OCI-LY1 (cell line): ENCODE measurements around the gene CSMD2.

Experiments
- CTCF ChIP-seq: fragments of 200-600 bp; sonication (generic), shearing (Covaris generic); IDR thresholded peaks from 2 replicates; pipeline ENCODE4 v1.5.1; 2017; ENCODE audit warnings: mild to moderate bottlenecking, antibody characterized with exemption, low read length, moderate library complexity, mixed read lengths
- EZH2 ChIP-seq: fragments of 200-600 bp; sonication (generic), shearing (Covaris generic); IDR thresholded peaks from 2 replicates; pipeline ENCODE4 v1.8.0; 2017; ENCODE audit warnings: borderline replicate concordance, mixed run types, mild to moderate bottlenecking, antibody characterized with exemption, low read length, moderate library complexity, mixed read lengths

GRCh38 chr1:34049994-34050393 lies 115.0 kb downstream of the CSMD2 start:
- no peak for TF ChIP-seq CTCF
- TF ChIP-seq EZH2: no peak
